ENCODE measurements around the gene HOXD9. TPM values are rescaled to one million over a fixed set of nuclear protein-coding genes. Genes with fewer than 3 reads are reported as not detected.

Gene HOXD9
- total RNA-seq, 2 donors from 2014 or later = 1.4 TPM; not detected in 1

DNA sequence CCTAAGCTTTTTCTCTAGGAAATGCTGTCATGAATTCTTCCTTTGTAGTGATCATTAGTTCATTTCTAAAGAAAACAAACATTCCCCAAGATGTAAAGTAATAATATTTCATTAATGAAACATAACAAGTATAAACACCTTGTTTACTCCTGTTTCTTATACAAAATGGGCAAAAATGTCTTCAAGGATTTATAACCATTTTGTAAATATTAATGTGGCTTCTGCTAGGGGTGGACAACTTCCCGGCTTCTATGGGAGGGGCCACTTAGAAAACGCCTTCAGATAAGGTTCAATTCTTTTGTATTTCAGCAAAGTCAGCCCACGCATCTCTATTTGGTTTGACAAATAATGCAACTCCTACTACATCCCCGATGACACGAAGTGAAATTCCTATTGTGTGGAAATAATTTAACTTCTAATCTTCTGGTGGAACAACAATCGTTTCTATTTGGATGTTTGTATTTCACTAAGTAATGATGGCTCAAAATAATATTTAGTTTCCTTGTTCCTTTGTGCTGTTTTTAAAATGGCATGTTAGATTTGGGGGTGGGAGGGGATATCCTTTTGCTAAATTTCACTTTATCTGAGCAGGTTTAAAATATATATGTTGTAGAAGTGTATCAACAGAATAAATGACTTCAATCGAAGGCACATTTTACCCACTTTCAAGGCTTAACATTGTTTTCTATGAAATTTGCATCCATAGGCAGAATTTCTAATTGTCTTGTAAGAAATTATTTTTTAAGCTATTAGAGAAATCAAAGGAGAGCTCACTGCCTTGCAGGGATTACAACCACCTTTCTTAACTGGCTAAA, 51.3 kb downstream of the HOXD9 start:
- TF ChIP-seq, protein P1, sequence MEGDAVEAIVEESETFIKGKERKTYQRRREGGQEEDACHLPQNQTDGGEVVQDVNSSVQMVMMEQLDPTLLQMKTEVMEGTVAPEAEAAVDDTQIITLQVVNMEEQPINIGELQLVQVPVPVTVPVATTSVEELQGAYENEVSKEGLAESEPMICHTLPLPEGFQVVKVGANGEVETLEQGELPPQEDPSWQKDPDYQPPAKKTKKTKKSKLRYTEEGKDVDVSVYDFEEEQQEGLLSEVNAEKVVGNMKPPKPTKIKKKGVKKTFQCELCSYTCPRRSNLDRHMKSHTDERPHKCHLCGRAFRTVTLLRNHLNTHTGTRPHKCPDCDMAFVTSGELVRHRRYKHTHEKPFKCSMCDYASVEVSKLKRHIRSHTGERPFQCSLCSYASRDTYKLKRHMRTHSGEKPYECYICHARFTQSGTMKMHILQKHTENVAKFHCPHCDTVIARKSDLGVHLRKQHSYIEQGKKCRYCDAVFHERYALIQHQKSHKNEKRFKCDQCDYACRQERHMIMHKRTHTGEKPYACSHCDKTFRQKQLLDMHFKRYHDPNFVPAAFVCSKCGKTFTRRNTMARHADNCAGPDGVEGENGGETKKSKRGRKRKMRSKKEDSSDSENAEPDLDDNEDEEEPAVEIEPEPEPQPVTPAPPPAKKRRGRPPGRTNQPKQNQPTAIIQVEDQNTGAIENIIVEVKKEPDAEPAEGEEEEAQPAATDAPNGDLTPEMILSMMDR (IDR thresholded peaks at IDR 0.05) = no peak
- DNase-seq (ENCODE audit: low spot score) = no peak
- no peak overlapping the region for H3K27ac ChIP-seq
- ATAC-seq (ENCODE audit: insufficient number of reproducible peaks, low FRiP score, low read depth) = no peak
- H3K4me3 ChIP-seq = no peak overlapping the region
- H3K36me3 ChIP-seq = no peaks in the 10 kb centered on the region
- peaks cover 0 to 11% of the 10 kb centered on the region in 2 donors for H3K4me1 ChIP-seq (ENCODE audit: control insufficient read depth in 1 of 2, low read depth in 2 of 2)
- H3K27me3 ChIP-seq (replicated peaks; ENCODE audit: insufficient read depth) = peaks cover 22% of the 10 kb centered on the region
- no peaks in the 10 kb centered on the region for H3K9me3 ChIP-seq

DNA sequence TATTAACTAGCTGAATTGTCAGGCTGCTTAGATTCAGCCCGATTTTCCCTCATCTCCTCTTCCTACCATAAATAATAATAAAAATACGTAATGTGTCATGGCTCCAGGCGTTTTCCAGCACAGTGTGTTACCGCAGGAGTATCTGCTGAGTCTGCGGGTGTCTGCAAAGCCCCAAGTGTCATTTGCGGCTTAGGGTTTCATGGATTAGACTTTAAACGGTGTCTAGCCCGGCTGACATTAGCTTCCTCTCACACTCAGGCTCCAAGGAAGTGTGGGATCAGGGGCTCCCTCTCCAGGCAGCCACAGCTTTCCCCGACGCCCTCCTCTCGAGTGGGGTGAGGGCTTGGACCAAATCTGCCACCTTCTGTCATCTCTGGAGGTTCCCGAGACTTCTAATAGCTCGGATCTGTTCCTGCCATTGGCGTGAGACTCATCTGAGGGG, 51.9 kb downstream of the HOXD9 start:
- Histone ChIP-seq H3K36me3 (no peaks in the 10 kb centered on the region), H3K4me3 (no peak overlapping the region), H3K27ac (no peak overlapping the region), H3K9me3 (no peaks in the 10 kb centered on the region), H3K4me1 (ENCODE audit: control insufficient read depth in 1 of 2, low read depth in 2 of 2) (peaks cover 0 to 11% of the 10 kb centered on the region in 2 donors), H3K27me3 (replicated peaks; ENCODE audit: insufficient read depth) (peaks cover 22% of the 10 kb centered on the region)
- no peak for DNase-seq (ENCODE audit: low spot score)
- ATAC-seq (ENCODE audit: insufficient number of reproducible peaks, low FRiP score, low read depth) = no peak
- TF ChIP-seq, protein P1 (IDR thresholded peaks at IDR 0.05) = no peak

Other genes with a start within 250 kb of the HOXD9 start
- 10 to 100 TPM; 13.5 to 25.5 TPM for gene LNPK, start 120.5 kb upstream of the HOXD9 start, total RNA-seq
- not detected for gene EVX2, start 38.8 kb upstream of the HOXD9 start, total RNA-seq
- gene HOXD13, start 30.0 kb upstream of the HOXD9 start, total RNA-seq = not detected
- gene HOXD12, start 22.9 kb upstream of the HOXD9 start, total RNA-seq = not detected
- not detected for gene HOXD11, start 15.4 kb upstream of the HOXD9 start, total RNA-seq
- gene HOXD10, start 5.9 kb upstream of the HOXD9 start, total RNA-seq = not detected
- 10 to 100 TPM in 1 of 2 donors, 1 to 10 TPM in 1; 3.9 to 11.2 TPM for gene HOXD8, start 7.0 kb downstream of the HOXD9 start, total RNA-seq
- 1 to 10 TPM; 4.8 to 9.3 TPM for gene HOXD4, start 28.8 kb downstream of the HOXD9 start, total RNA-seq
- 1 to 10 TPM; 1.2 to 3.9 TPM for gene HOXD3, start 34.6 kb downstream of the HOXD9 start, total RNA-seq
- under 1 TPM in 1 of 2 donors, not detected in 1; 0.71 TPM for gene HOXD1, start 65.9 kb downstream of the HOXD9 start, total RNA-seq
- 10 to 100 TPM; 14.1 to 14.2 TPM for gene MTX2, start 146.7 kb downstream of the HOXD9 start, total RNA-seq